Calu3 (cell line): ENCODE measurements around the gene RNF130. TPM values are rescaled to one million over a fixed set of nuclear protein-coding genes. Genes with fewer than 3 reads are reported as not detected.

Experiments used
- BruUV-seq: library from RNA; stranded (reverse); fragments of 400-500 nt; replicated peaks from 2 replicates; lab custom pipeline; 2021; lab: Mats Ljungman, UMichigan
- CTCF ChIA-PET: fragments of 300-600 bp; sonication (Branson Sonifier 250); formaldehyde crosslinking; loops from one replicate; lab custom pipeline; 2022; ENCODE audit warnings: antibody characterized with exemption; lab: Charles Lee
- DNase-seq: peaks from one replicate; pipeline ENCODE4 v3.0.0; 2022
- H3K27ac Mint-ChIP-seq: one replicate; pipeline ENCODE4 v1.8.0; 2022; ENCODE audit warnings: mixed read lengths; ENCODE audit not compliant: unreplicated experiment
- H3K27me3 Mint-ChIP-seq: one replicate; pipeline ENCODE4 v1.8.0; 2022; ENCODE audit warnings: mixed read lengths; ENCODE audit not compliant: unreplicated experiment
- H3K36me3 Mint-ChIP-seq: one replicate; pipeline ENCODE4 v1.8.0; 2022; ENCODE audit warnings: mild to moderate bottlenecking, moderate library complexity, mixed read lengths; ENCODE audit not compliant: insufficient read depth, unreplicated experiment
- H3K4me1 Mint-ChIP-seq: one replicate; pipeline ENCODE4 v1.8.0; 2022; ENCODE audit warnings: mild to moderate bottlenecking, low read depth, mixed read lengths; ENCODE audit not compliant: unreplicated experiment
- H3K4me3 Mint-ChIP-seq: one replicate; pipeline ENCODE4 v1.8.0; 2022; ENCODE audit warnings: mild to moderate bottlenecking, low read depth, moderate library complexity, mixed read lengths; ENCODE audit not compliant: unreplicated experiment
- H3K9me3 Mint-ChIP-seq: one replicate; pipeline ENCODE4 v1.8.0; 2022; ENCODE audit warnings: low read depth, mixed read lengths; ENCODE audit not compliant: unreplicated experiment
- CTCF ChIP-seq: fragments of 200-600 bp; IDR thresholded peaks from one replicate; pipeline ENCODE4 v1.8.0; 2022; ENCODE audit warnings: antibody characterized with exemption; ENCODE audit not compliant: unreplicated experiment
- intact Hi-C: fragments of 100-400 bp; cut with micrococcal nuclease; formaldehyde crosslinking; loops from one replicate; pipeline ENCODE4 v1.10.0; 2022; ENCODE audit not compliant: unreplicated experiment
- total RNA-seq: library from RNA; stranded (reverse); gene quantifications from 2 replicates; pipeline ENCODE4 v1.2.3, GENCODE V29; 2022

RNF130 gene
- total RNA-seq, 1 experiment from 2014 or later: 34.0 TPM

- no peak overlapping the region for H3K4me3 Mint-ChIP-seq
- no peaks in the 10 kb centered on the region for H3K36me3 Mint-ChIP-seq
- no peak for DNase-seq
- no peak for TF ChIP-seq CTCF
- CTCF ChIA-PET: no interaction called here
- H3K9me3 Mint-ChIP-seq: no peaks in the 10 kb centered on the region
- H3K4me1 Mint-ChIP-seq: peaks cover 8% of the 10 kb centered on the region
- intact Hi-C loops: no loop called here
- no peak overlapping the region for H3K27ac Mint-ChIP-seq
- no peaks in the 10 kb centered on the region for H3K27me3 Mint-ChIP-seq
- BruUV-seq: no TSS peak
Observed at GRCh38 chr5:180054226-180054625, 17.3 kb downstream of the RNF130 start.

GRCh38 chr5:180053061-180053602 lies 18.4 kb downstream of the RNF130 start:
- no peak for DNase-seq
- BruUV-seq: no TSS peak

GRCh38 chr5:180052211-180052818 lies 19.2 kb downstream of the RNF130 start:
- CTCF ChIA-PET: no interaction called here
- Mint-ChIP-seq H3K4me1 (peaks cover 8% of the 10 kb centered on the region), H3K36me3 (no peaks in the 10 kb centered on the region), H3K4me3 (no peak overlapping the region), H3K27me3 (no peaks in the 10 kb centered on the region), H3K27ac (no peak overlapping the region), H3K9me3 (peaks cover 2% of the 10 kb centered on the region)
- intact Hi-C loops: no loop called here
- BruUV-seq: no TSS peak
- no peak for DNase-seq
- no peak for TF ChIP-seq CTCF

More at GRCh38 chr5:180053061-180053602, 18.4 kb downstream of the RNF130 start:
- Mint-ChIP-seq H3K27ac (no peak overlapping the region), H3K4me1 (peaks cover 8% of the 10 kb centered on the region), H3K4me3 (no peak overlapping the region), H3K9me3 (no peaks in the 10 kb centered on the region), H3K27me3 (no peaks in the 10 kb centered on the region), H3K36me3 (no peaks in the 10 kb centered on the region)
- intact Hi-C loops: no loop called here
- CTCF ChIA-PET: interaction anchor here (0.7 kb wide), 1 partner anchor 408 kb away, joined by 3 read pairs; no protein-coding TSS in a partner anchor
- TF ChIP-seq CTCF: no peak

GRCh38 chr5:180050121-180050940 lies 21.2 kb downstream of the RNF130 start:
- Mint-ChIP-seq H3K27me3 (no peaks in the 10 kb centered on the region), H3K4me1 (no peaks in the 10 kb centered on the region), H3K4me3 (no peak overlapping the region), H3K9me3 (peaks cover 2% of the 10 kb centered on the region), H3K36me3 (no peaks in the 10 kb centered on the region), H3K27ac (no peak overlapping the region)
- intact Hi-C loops: no loop called here
- no TSS peak for BruUV-seq
- no peak for TF ChIP-seq CTCF
- no peak for DNase-seq
- CTCF ChIA-PET: no interaction called here
